GM21447 (cell line): ENCODE data around the gene IPPK.
"Not testable (repeated sequence)": the region's sequence is repeated elsewhere in the genome, so short reads cannot be mapped to it uniquely, and the experiment has no call there.

ENCODE experiments used
- ATAC-seq: cut with Tn5 transposase; IDR thresholded peaks from one replicate; pipeline ENCODE4 v1.9.1; 2021; ENCODE audit not compliant: unreplicated experiment

Gene IPPK

DNA sequence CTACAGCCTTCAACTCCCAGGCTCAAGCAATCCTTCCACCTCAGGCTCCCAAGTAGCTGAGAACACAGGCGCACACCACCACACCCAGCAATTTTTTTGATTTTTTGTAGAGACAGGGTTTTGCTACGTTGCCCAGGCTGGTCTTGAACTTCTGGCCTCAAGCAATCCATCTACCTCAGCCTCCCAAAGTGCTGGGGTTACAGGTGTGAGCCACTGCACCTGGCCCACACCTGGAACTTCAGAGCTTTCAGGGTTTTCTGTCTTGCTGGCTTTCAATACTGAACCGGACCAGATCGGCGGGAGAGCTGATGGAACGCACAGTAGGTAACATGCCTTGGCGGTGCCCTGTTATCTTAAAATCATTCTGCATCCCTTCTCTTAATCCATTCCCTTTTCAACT lies 30.8 kb downstream of the IPPK start:
- ATAC-seq, result no peak

DNA sequence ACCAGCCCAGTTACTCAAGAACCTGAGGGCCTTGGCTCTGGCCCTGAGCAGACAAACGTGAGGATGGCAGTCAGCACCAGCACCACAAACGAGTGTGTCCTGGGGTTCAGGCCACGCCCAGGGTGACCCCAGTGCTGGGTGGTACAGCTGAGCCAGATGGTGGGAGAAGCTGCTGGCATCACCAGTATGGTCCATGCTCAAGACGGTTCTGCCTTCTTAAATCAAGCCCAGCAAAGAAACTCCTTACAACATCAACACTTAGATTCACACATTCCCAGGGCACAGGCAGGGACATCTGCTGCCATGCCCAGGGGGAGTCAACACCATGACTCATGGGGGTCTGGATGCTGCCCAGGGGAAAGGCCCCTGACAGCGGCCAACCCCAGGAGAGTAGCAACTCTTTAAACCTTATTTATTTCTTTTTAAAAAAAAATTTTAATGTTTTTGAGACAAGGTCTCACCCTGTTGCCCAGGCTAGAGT lies 31.3 kb downstream of the IPPK start:
- ATAC-seq, result no peak

DNA sequence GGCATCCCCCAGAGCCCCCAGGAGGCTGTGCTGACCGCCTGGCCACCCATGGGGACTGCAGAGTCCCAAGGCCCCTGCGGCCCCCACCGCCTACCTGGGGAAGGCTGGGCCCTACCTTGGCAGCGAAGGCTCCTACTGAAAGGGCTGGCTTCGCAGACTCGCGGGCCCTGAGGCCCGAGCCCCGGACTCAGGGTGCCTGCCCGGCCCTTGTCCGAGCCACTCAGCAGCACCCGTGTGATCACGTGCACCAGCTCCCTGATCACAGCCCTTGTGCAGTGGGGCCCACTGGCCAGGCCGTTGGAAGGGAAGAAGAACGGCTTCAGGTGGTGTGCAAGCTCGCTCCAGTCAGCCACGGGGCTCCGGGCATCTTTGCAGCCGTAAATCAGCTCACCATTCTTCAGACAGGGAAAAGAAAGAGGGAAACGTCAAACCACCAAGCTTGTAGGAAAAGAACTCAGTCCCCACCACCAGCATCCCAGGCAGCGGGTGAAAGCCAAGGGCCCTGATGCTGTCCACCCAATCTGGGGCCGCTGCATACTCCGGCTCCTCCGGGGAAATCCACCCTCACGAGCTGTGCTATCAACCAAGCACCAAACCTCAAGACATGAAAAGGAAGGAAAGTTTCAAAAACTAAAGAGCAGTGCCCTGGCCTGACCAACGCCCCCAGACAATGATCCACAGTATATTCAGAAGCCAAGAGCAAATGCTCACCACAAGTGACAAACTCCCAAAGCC lies 31.9 kb downstream of the IPPK start:
- ATAC-seq, result no peak

DNA sequence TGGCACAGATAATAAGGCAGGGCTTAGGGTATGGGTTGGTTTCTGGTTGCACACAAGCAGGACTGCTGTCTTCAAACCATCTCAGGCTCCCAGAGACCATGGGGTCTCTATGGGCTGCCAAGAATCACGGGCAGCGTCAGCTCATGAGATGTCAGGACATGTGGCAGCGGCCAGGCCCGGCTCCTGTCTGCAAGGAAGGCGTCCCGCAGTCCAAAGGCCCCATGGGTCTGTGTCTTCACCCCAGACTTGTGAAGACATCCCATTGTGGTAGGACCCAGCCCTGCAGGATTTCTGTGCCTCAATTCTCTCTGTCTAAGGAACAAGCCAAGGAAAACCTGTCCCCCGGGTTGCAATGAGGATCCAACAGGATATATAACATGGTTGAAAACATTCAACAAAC lies 32.6 kb downstream of the IPPK start:
- ATAC-seq, result no peak

DNA sequence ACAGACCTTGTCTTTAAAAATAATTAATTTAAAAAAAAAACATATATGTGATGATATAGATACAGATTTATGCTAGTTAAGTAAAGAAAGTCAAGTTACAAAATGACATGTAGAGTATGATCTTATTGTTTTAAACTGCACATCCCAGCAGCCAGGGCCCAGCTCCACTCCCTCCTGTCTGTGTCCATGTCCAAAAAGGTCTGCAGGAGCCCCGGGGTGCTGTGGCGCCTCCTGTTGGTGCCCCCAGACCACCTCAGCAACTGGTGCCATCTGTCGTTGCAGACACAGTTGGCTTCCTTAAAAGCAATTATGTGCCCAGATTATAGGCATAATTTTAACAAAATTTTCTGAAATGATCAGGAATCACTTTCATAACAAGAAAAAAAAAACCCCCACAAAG lies 33.3 kb downstream of the IPPK start:
- no peak for ATAC-seq

DNA sequence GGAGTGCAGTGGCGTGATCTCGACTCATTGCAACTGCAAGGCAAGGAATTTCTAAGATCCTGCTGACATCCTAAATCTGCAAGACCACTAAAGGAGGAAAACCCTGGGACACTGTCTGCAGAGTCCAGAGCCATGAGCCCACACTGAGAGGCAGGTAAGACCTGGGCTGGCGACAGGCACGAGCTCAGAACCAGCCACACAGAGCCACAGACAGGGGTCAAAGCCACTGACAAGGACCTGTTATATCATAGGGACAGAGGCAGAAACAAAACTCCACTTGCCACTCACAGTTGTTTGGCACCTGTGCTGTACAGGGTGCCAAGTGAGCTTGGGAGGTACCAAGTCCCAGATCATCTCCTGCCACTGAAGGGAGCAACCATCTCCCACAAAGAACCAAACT lies 34.2 kb downstream of the IPPK start:
- ATAC-seq, result no peak

DNA sequence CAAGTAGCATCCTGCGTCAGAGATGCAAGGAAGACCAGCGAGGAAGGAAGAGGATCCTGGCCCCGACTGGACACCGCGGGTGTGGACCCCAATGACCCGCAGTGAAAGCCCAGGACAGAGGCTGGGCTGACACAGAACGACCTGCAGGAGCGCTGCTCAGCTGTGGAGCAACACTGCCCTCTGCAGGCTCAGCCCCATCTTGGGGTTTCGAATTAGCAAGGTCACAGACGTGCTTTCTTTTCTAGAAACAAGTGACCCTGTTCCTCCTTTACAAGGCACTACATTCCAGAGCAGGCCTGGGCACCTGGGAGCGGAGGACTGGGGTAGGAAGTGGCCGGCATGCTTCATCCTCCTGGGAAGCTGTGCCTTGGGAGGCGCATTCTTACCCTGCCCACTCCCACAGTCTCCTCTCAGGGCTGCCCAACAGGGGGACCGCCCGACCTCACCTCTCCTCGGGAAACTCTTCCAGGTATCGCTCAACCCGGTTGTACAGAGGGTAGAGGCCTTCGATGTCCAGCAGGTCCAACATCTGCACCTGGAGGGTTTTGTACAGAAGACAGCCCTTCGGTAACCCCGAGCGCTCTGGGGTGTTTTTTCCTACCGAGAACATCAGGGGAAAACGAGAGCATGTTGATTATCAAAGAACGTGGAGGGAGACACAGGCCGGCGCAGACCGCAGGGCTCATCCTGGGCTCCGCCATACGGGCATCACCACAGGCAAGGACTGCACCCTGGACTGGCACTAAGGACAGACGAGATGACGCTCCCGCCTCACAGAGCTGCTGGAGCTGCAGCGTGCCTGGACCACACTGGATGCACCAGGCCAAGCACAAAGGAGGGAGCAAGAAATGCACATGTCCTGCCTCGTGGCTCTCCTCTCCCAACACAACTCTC lies 35.0 kb downstream of the IPPK start:
- no peak for ATAC-seq

DNA sequence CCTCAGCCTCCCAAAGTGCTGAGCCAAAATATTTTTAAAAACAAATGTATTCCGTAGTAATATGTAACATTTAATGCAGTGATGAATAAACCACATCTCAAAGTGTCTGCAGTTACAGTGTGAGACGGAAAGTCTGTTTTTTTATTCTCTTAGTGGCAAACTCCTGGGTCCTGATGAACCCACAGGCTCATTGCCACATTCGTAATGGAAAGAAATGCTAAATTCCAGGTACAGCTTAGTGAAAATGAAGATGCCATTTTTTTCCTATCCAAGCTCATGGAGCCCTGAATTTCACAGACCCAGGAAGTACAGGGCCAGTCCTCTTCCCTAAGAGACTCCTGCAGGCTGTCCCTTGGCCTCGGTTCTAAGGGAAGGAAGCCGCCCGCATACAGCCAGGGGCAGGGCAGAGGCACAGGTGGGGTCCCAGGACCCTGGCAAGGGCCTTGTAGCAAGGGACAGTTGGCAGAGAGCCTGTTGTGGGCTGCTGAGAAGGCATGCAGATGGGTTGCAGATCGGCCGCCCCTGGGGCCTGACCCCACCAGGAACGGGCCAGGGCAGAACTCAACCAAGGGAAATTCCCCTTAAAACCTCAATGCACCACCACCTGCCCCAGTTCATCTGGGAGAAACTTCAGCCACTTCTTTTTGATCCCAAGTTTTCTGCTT lies 36.2 kb downstream of the IPPK start:
- no peak for ATAC-seq

DNA sequence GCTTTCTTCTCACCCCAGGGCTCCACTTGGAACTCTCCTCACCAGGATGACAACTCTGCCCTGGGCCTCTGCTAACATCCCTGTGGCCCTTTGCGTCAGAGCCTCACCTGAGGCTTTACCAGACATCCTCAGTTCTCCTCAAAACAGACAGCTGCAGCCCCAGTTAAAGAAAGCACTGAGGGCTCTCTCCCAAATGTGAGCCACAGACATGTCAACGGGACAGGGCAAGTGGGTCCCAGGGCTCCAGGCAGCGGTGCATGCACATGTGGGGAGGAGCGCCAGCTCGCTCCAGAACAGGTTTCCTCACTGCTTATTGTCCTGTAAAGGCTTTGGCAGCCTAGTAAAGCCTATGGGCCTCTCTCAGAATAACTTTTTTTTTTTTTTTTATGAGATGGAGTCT lies 37.3 kb downstream of the IPPK start:
- no peak for ATAC-seq

DNA sequence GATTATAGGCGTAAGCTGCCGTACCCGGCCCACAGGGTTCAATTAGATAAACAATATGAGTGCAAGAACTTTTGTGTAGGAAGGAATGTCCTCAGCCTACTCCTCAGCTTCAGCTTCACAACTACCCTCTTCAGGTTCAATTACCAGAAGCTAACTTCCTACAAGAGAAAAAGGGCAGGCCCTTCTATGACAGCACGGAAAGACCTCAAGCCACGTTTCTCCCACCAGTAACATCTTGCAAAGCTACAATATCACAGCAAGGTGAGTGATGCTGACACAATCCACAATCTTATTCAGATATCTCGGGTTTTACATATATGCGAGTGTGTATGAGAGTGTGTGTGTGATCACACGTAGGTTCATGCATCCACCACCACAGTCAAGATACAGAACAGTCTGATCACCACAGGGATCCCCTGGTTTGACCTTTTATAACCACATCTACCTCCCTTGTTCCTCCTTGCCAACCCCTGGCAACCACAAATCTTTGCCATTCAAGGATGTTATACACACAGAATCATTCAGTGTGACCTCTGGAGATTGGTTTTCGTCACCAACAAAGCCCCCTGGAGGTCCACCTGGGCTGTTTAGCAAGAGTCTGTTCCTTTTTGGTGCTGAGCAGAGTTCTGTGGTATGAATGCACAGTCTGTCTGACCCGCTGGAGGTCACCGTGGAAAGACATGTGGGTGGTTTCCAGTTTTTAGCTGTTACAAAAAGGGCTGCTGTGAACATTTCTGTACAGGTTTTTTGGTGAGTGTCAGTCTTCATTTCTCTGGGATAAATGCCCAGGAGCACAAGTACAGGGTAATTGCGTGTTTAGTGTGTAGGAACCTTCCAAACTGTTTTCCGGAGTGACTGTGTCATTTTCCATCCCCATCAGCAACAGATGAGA lies 38.2 kb downstream of the IPPK start:
- ATAC-seq, result no peak

DNA sequence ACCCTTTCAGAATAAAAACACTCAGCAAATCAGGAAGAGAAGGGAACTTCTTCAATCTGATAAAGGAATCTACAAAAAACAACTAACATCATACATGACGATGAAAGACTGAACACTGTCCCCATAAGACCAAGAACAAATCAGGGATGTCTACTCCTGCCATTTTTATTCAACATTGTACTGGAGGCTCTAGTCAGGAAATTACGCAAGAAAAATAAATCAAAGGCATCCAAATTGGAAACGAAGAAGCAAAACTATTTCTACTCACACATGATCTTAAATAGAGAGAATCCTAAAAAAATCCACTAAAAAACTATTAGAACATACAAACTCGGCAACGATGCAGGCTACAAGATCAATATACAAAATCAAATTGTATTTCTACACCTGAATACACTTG lies 42.3 kb downstream of the IPPK start:
- ATAC-seq, result no peak

DNA sequence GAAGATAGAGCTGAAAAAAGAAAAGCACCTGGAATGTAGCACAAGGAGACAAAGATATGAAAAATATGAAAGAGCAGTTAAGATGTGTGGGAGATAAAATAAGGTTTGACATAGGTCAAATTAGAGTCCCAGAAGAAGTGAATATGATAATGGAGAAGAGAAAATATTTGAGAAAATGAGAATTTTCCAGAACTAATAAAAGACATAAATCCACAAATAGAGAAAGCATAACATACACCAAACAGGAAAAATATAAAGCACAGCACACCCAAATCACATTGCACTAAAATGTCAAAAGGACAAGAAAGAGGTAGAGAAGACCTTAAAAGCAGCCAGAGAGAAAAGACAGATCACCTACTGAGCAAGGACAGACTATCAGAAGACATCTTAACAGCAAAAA lies 43.4 kb downstream of the IPPK start:
- no peak for ATAC-seq

DNA sequence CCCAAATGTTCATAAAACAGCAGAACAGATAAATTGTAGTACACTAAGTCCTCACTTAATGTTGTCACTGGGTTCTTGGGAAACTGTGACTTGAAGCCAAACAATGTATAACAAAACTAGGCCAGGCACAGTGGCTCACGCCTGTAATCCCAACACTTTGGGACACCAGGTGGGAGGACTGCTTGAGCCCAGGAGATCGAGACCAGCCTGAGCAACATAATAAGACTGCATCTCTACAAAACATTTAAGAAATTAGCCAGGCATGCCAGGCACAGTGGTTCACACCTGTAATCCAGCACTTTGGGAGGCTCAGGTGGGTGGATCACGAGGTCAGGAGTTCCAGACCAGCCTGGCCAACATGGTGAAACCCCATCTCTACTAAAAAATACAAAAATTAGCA lies 46.0 kb downstream of the IPPK start:
- ATAC-seq, result not testable (repeated sequence)

DNA sequence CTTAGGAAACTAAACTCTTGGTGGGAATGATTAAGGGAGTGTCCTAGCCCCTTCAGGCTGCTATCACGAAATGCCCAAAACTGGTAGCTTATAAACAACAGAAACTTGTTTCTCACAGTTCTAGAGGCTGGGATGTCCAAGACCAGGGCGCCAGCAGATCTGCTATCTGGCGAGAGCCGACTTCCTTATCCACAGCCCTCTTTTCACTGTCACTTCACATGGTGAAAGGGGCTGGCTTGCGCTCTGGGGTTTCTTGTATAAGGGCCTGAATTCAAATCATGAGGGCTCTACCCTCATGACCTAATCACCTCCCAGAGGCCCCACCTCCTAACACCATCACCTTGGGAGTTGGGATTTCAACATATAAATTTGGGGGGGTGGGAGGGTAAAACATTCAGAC lies 49.1 kb downstream of the IPPK start:
- ATAC-seq, result no peak

DNA sequence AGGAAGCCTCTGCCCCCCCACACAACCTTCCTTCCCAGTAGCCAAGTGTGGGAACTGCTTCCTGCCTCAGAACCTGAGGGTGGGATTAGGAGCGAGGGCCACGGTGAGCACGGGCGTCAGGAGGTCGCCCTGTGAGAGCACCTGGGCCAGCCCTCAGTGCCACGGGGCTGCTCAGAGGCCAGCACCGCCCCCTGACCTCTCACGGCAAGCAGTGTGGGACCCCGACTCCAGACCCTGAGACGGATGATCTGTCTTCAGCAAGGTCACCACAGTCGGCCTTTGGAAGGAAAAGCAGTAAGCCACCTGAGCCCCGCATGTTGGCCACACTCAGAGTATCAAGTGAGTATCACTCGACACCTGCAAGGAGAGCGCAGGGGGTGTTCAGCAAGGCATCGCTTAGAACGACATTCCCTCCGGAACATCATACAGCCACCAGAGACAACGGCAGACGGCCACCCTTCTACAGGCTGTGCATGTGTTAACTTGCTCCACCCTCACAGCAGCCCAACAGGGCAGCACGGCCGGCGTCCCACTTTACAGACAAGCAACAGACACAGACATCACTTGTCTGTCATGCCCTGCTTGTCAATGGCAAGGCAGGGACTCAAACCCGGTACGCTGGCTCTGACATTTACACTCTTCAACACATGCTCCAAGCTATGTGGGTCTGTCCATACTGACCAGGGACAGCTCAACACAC lies 50.2 kb downstream of the IPPK start:
- no peak for ATAC-seq

DNA sequence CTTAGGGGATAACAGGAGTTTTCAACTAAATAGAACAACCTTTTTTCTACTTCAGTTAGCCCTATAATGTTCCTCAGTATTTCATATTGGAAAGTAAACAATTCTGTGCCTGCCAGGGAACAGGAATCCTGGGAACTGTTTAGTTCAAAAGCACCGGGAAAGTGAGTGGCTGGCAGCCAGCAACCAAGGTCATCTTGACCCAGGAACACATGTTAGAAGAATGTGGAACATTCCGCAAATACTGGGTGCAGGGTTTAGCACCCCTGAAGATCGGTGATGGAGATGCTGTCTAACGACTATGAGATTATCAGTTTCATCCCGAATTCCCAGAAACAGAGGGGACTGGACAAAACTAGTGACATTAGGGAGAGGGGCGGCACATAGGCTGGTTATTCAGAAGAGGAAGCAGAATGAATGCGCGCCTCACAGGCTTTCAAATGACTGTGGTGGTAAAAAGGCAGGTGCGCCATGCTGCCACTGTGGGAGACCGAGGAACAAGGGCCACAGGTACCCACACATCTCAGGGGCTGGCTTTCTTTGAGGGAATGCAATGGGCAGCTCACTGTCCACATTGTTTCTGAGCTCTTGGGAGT lies 51.2 kb downstream of the IPPK start:
- no peak for ATAC-seq

DNA sequence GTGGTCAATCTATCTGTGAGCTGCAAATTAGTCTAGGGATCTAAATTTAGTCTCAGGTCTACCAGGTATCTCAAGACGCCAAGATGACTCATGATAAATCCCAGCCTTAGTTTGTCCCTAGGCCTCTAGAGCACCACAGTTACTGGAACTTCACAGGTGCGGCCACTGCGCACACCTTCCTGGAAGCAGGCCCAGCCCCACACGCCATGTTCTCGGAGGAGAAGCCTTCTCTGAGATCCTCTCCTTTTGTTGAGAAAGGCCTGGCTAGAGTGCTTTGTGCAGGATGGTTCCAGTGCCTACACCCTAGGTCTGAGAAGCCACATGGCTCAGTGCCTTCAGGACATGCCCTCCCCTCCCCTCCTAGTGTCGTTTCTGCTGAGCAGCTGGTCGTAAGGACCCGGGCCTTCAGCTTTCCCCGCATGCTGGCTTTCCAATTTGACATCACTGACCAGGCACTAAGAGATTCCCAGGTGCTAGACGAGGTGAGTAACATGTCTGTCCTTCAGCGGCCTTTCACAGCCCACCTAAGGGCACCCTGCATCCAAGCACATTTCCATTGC lies 51.9 kb downstream of the IPPK start:
- ATAC-seq, result no peak

DNA sequence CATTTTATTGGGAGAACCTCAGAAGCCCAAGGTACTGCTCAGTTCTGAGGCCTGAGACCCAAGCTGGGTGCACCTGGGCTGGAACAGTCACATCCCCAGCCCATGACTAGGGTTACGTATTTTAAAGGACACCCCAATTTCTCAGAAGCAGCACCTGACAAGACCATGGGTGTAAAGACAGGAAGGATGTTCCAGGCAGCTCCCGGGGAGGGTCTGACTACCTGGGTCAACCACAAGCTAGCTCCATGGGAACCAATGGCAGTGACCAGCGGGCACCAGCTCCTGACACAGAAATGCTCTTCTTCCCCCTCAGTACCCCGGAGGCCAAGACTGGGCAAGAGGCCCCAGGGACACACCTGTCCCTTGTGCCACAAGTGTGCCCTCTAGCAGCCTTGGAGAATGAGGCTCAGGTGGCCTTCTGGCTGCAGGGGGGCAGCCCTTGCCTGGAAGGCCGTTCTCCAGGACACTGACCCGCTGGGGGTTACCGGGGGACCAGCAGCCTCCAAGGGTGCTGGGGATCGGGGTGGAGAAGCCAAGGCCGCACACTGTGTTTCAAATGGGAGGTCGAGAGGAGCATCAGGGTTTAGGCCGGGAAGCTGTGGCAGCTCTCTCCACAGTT lies 52.6 kb downstream of the IPPK start:
- no peak for ATAC-seq

DNA sequence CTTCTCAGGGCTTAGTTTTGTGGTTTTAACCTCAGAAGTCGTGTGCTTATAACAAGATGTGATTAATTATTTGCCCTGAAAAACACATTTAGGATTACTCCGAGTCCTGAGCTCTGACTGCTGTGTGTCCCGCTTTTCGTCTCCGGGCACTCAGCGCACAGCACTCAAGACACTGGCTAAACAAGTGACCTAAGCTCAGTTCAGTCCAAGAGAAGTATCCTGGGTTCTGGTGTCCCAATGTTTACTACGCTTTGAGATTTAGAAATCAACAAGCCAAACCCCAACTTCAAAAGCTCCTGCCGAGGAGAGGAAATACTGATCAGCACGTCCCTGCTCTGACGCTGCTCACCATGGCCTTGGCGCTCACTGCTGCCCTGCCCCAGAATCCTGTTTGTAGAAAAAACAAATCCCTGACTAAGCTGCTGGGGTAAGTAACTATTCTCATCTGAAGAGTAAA lies 53.2 kb downstream of the IPPK start:
- ATAC-seq, result no peak
